Posterior cingulate gyrus (tissue), 11 donors: ENCODE results near the gene SLC35B4.

Experiments used
- DNase-seq, 10 donors: peaks; one replicate each; pipeline versions ENCODE4 v3.0.0 to v3.0.0-alpha.2; 2020 to 2021; ENCODE audit warnings: mixed read lengths in 3 of 10
- intact Hi-C: fragments of 100-400 bp; cut with DNase I; formaldehyde crosslinking; loops from one replicate; pipeline ENCODE4 v1.15.1; 2023

Gene SLC35B4

GRCh38 chr7:134332892-134333291 is 16.2 kb upstream of the SLC35B4 start:
- no peak for DNase-seq
- intact Hi-C loops, result no loop called here

GRCh38 chr7:134331393-134331792 is 14.7 kb upstream of the SLC35B4 start:
- DNase-seq, result no peak
- intact Hi-C loops, result no loop called here

- no peak for DNase-seq
- intact Hi-C loops, result no loop called here
These were observed 14.2 kb upstream of the SLC35B4 start for GRCh38 chr7:134330974-134331373.

GRCh38 chr7:134329614-134330346 is 13.1 kb upstream of the SLC35B4 start:
- intact Hi-C loops, result no loop called here
- DNase-seq, result no peak

GRCh38 chr7:134328900-134329299 is 12.2 kb upstream of the SLC35B4 start:
- no peak for DNase-seq
- intact Hi-C loops, result no loop called here

- peak in 5 of 10 donors; percentile 12 to 52 (median 36) for DNase-seq
- intact Hi-C loops, result no loop called here
These were observed 11.2 kb upstream of the SLC35B4 start for GRCh38 chr7:134327896-134328295.

- no peak for DNase-seq
- intact Hi-C loops, result no loop called here
These were observed 7.4 kb upstream of the SLC35B4 start for GRCh38 chr7:134324107-134324506.

- no peak for DNase-seq
- intact Hi-C loops, result no loop called here
These were observed 3.5 kb upstream of the SLC35B4 start for GRCh38 chr7:134320201-134320600.

- intact Hi-C loops, result loop anchor here (5.0 to 10.0 kb wide), 2 partner anchors 191 to 1064 kb away; partner anchors contain the start of genes EXOC4 and LRGUK
- no peak for DNase-seq
These were observed 1.7 kb upstream of the SLC35B4 start for GRCh38 chr7:134318443-134318842.

GRCh38 chr7:134317434-134317833 is 704 bp upstream of the SLC35B4 start:
- intact Hi-C loops, result loop anchor here (5.0 to 10.0 kb wide), 2 partner anchors 190 to 1063 kb away; partner anchors contain the start of genes EXOC4 and LRGUK

GRCh38 chr7:134315679-134316538 is 821 bp downstream of the SLC35B4 start:
- intact Hi-C loops, result loop anchor here (5.0 to 10.0 kb wide), 2 partner anchors 189 to 1061 kb away; partner anchors contain the start of genes EXOC4 and LRGUK
- DNase-seq, result peak in 1 of 10 donors; percentile 4

More at GRCh38 chr7:134317434-134317833, 704 bp upstream of the SLC35B4 start:
- no peak for DNase-seq

GRCh38 chr7:134313543-134313942 is 3.2 kb downstream of the SLC35B4 start:
- intact Hi-C loops, result loop anchor here (10.0 kb wide), 1 partner anchor 1059 kb away; the partner anchor contains the start of gene EXOC4

GRCh38 chr7:134312717-134313116 is 4.0 kb downstream of the SLC35B4 start:
- intact Hi-C loops, result loop anchor here (10.0 kb wide), 1 partner anchor 1058 kb away; the partner anchor contains the start of gene EXOC4
- DNase-seq, result no peak

More at GRCh38 chr7:134313543-134313942, 3.2 kb downstream of the SLC35B4 start:
- DNase-seq, result no peak

- intact Hi-C loops, result loop anchor here (10.0 kb wide), 1 partner anchor 1057 kb away; the partner anchor contains the start of gene EXOC4
- DNase-seq, result no peak
These were observed 4.9 kb downstream of the SLC35B4 start for GRCh38 chr7:134311807-134312206.

- intact Hi-C loops, result no loop called here
These were observed 8.2 kb downstream of the SLC35B4 start for GRCh38 chr7:134308548-134308947.

GRCh38 chr7:134307320-134307719 is 9.4 kb downstream of the SLC35B4 start:
- no peak for DNase-seq
- intact Hi-C loops, result no loop called here

More at GRCh38 chr7:134308548-134308947, 8.2 kb downstream of the SLC35B4 start:
- no peak for DNase-seq

- intact Hi-C loops, result no loop called here
- DNase-seq, result no peak
These were observed 14.6 kb downstream of the SLC35B4 start for GRCh38 chr7:134302120-134302519.

- no peak for DNase-seq
- intact Hi-C loops, result no loop called here
These were observed 15.1 kb downstream of the SLC35B4 start for GRCh38 chr7:134301592-134301991.

GRCh38 chr7:134300988-134301387 is 15.7 kb downstream of the SLC35B4 start:
- intact Hi-C loops, result no loop called here
- no peak for DNase-seq

- intact Hi-C loops, result no loop called here
- DNase-seq, result peak; percentile 62 to 97 (median 84)
These were observed 17.6 kb downstream of the SLC35B4 start for GRCh38 chr7:134298902-134299683.
